Chondrocyte (in vitro differentiated cells): ENCODE data around the gene DDIT3. TPM values are rescaled to one million over a fixed set of nuclear protein-coding genes. Genes with fewer than 3 reads are reported as not detected.
A peak's percentile ranks its signal among the peaks of the same experiment; 100 is the strongest.

ENCODE experiments used
- DNase-seq: peaks from one replicate; pipeline ENCODE4 v3.0.0; 2021; ENCODE audit warnings: mixed read lengths, low spot score
- H3K27ac Mint-ChIP-seq: one replicate; pipeline ENCODE4 v1.8.0; 2021; ENCODE audit warnings: mild to moderate bottlenecking, moderate library complexity, mixed read lengths; ENCODE audit not compliant: unreplicated experiment
- H3K27me3 Mint-ChIP-seq: 2 replicates; pipeline ENCODE4 v1.8.0; 2021; ENCODE audit warnings: low read depth, mixed read lengths
- H3K36me3 Mint-ChIP-seq: 2 replicates; pipeline ENCODE4 v1.8.0; 2021; ENCODE audit warnings: low read depth, mixed read lengths
- H3K4me1 Mint-ChIP-seq: 2 replicates; pipeline ENCODE4 v1.8.0; 2021; ENCODE audit warnings: low read depth, mild to moderate bottlenecking, mixed read lengths
- H3K4me3 Mint-ChIP-seq: one replicate; pipeline ENCODE4 v1.8.0; 2021; ENCODE audit warnings: mild to moderate bottlenecking, moderate library complexity, mixed read lengths; ENCODE audit not compliant: unreplicated experiment
- H3K9me3 Mint-ChIP-seq: 2 replicates; pipeline ENCODE4 v1.8.0; 2021; ENCODE audit warnings: low read depth, mixed read lengths
- total RNA-seq: library from RNA; stranded (reverse); gene quantifications from 3 replicates; pipeline ENCODE4 v1.2.1, GENCODE V29; 2021
- TF ChIP-seq, protein P1 (sequence below): fragments of 200-600 bp; sonication (generic); IDR thresholded peaks from 2 replicates; pipeline ENCODE4 v1.5.0; 2021; ENCODE audit warnings: antibody characterized with exemption, mild to moderate bottlenecking, moderate library complexity

Gene DDIT3
- total RNA-seq, 1 donor from 2014 or later = 79.1 TPM

DNA sequence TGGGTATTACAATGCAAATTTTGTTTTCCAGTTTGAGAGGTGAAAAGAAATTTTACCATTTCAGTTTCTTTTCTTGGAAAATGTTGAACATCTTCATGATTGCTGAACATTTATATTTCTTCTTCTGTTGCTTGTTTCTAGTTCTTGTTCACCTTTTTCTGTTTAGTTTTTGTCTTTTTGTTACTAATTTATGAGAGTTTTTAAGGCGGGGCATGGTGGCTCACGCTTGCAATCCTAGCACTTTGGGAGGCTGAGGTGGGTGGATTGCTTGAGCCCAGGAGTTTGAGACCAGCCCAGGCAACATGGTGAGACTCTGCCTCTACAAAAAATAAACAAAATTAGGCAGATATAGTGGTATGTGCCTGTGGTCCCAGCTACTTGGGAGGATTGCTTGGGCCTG is 40.2 kb upstream of the DDIT3 start:
- Mint-ChIP-seq H3K9me3 (no peaks in the 10 kb centered on the region), H3K27ac (no peak overlapping the region), H3K4me1 (no peaks in the 10 kb centered on the region), H3K4me3 (no peak overlapping the region), H3K36me3 (peaks cover 12% of the 10 kb centered on the region), H3K27me3 (peaks cover 8% of the 10 kb centered on the region)
- TF ChIP-seq, protein P1, sequence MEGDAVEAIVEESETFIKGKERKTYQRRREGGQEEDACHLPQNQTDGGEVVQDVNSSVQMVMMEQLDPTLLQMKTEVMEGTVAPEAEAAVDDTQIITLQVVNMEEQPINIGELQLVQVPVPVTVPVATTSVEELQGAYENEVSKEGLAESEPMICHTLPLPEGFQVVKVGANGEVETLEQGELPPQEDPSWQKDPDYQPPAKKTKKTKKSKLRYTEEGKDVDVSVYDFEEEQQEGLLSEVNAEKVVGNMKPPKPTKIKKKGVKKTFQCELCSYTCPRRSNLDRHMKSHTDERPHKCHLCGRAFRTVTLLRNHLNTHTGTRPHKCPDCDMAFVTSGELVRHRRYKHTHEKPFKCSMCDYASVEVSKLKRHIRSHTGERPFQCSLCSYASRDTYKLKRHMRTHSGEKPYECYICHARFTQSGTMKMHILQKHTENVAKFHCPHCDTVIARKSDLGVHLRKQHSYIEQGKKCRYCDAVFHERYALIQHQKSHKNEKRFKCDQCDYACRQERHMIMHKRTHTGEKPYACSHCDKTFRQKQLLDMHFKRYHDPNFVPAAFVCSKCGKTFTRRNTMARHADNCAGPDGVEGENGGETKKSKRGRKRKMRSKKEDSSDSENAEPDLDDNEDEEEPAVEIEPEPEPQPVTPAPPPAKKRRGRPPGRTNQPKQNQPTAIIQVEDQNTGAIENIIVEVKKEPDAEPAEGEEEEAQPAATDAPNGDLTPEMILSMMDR = no peak
- DNase-seq = no peak

DNA sequence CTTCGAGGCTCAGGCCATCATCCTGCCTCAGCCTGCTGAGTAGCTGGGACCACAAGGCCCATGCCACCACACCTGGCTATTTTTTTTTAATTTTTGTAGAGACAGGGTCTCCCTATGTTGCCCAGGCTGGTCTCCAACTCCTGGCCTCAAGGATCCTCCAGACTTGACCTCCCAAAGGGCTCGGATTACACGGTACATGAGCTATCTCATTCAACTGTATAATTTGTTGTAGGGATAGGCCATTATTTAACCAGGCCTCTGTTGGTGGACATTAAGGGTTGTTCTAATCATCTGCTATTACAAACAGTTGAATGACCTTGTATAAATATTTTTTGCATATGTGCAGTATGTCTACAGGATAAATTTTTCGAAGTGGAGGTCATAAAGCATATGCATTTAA is 38.5 kb upstream of the DDIT3 start:
- no peak for DNase-seq
- TF ChIP-seq, protein P1 = no peak
- peaks cover 8% of the 10 kb centered on the region for H3K27me3 Mint-ChIP-seq
- peaks cover 8% of the 10 kb centered on the region for H3K36me3 Mint-ChIP-seq
- no peak overlapping the region for H3K4me3 Mint-ChIP-seq
- no peaks in the 10 kb centered on the region for H3K9me3 Mint-ChIP-seq
- H3K27ac Mint-ChIP-seq = no peak overlapping the region
- H3K4me1 Mint-ChIP-seq = peaks cover 2% of the 10 kb centered on the region

DNA sequence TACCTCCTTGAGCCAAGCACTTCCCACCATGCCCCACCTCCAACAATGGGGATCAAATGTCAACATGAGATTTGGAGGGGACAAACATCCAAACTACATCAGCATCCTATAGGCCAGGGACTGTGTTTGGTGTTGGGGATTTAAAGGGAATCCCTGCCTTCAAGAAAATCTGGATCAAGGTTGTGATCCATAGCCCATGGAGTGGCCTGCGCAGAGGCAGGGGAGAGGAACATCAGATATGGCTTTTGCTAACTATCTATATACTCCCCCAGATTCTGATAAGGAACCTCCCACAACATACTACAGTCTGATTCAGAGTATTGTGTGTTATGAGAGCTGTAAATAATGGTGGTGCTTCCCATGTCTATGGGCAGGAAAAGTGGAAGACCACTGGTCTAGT is 34.6 kb upstream of the DDIT3 start:
- DNase-seq = no peak
- Mint-ChIP-seq H3K4me1 (peaks cover 39% of the 10 kb centered on the region), H3K27me3 (no peaks in the 10 kb centered on the region), H3K36me3 (peaks cover 4% of the 10 kb centered on the region), H3K9me3 (no peaks in the 10 kb centered on the region), H3K27ac (no peak overlapping the region), H3K4me3 (no peak overlapping the region)
- TF ChIP-seq, protein P1 = no peak

DNA sequence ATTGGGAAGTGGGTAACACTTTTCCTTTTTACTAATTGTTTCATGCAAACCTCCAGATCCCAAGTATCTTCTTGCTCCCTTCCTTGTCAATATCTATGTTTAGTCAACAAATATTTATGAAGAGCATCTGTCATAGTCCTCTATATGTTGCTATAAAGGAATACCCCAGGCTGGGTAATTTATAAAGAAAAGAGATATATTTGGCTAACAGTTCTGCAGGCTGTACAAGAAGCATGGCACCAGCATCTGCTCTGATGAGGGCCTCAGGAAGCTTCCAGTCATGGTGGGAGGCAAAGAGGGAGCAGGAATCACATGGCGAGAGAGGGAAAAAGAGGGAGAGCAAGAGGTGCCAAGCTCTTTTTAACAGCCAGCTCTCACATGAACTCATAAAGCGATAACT is 34.1 kb upstream of the DDIT3 start:
- peaks cover 4% of the 10 kb centered on the region for H3K36me3 Mint-ChIP-seq
- DNase-seq = no peak
- H3K4me1 Mint-ChIP-seq = peaks cover 41% of the 10 kb centered on the region
- H3K27ac Mint-ChIP-seq = no peak overlapping the region
- TF ChIP-seq, protein P1 = no peak
- no peak overlapping the region for H3K4me3 Mint-ChIP-seq
- peaks cover under 1% of the 10 kb centered on the region for H3K27me3 Mint-ChIP-seq
- H3K9me3 Mint-ChIP-seq = no peaks in the 10 kb centered on the region

DNA sequence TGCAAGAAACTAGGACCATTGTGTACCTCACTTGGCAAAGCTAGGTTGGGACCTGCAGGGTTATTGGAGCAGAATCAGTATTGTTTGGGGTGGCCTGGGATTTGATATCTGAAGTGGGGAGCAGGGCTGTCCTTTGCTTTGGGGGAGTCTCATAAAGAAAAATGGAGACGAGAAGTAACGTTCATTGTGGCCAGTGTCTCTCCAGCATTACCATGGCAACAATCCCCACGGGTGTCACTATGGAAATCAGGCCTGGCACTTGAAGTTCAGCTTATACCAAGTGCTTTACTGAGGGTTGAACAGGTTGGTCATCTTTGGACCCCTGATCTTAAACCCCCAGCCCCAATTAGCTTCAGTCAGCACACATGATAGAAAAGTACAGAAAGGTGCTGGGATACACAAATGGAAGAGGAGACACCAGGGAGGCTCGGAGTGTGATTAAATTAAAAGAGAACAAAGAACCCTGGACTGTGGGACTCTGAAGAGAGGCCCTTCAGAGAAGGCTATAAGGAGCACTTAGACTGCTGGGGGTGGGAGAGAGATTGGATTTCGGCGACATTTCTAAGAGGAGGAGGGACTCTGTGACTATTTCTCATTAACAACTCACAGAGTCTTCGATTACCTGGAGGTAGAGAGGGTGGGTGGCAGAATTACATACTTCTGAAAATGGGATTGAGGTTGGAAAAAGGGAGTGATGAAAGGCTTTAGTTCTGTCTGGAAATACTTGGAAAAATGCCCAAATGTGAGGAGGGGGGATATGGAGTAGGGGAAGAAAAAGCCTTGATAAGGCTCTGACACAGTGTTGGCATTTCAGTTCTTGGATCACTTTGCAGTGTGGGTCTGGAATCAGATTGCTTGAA is 33.3 kb upstream of the DDIT3 start:
- no peak for DNase-seq
- TF ChIP-seq, protein P1 = no peak
- Mint-ChIP-seq H3K4me1 (peaks cover 45% of the 10 kb centered on the region), H3K27me3 (peaks cover 7% of the 10 kb centered on the region), H3K9me3 (no peaks in the 10 kb centered on the region), H3K27ac (peak overlapping the region; percentile 70), H3K36me3 (peaks cover 4% of the 10 kb centered on the region), H3K4me3 (peak overlapping the region; percentile 5)
